ENCODE measurements around the gene DNAJC5.
"Not testable (repeated sequence)": the region's sequence is repeated elsewhere in the genome, so short reads cannot be mapped to it uniquely, and the experiment has no call there.

- TF ChIP-seq, protein P1, sequence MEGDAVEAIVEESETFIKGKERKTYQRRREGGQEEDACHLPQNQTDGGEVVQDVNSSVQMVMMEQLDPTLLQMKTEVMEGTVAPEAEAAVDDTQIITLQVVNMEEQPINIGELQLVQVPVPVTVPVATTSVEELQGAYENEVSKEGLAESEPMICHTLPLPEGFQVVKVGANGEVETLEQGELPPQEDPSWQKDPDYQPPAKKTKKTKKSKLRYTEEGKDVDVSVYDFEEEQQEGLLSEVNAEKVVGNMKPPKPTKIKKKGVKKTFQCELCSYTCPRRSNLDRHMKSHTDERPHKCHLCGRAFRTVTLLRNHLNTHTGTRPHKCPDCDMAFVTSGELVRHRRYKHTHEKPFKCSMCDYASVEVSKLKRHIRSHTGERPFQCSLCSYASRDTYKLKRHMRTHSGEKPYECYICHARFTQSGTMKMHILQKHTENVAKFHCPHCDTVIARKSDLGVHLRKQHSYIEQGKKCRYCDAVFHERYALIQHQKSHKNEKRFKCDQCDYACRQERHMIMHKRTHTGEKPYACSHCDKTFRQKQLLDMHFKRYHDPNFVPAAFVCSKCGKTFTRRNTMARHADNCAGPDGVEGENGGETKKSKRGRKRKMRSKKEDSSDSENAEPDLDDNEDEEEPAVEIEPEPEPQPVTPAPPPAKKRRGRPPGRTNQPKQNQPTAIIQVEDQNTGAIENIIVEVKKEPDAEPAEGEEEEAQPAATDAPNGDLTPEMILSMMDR (IDR thresholded peaks at IDR 0.05): not testable (repeated sequence)
- not testable (repeated sequence) for TF ChIP-seq EZH2 (IDR thresholded peaks at IDR 0.05; ENCODE audit: borderline replicate concordance, insufficient read depth, low read depth, low read length, poor library complexity, severe bottlenecking)
Observed at GRCh38 chr20:63851548-63851943, 43.4 kb upstream of the DNAJC5 start.

All from B cell (primary cell).